NOMO-1 treated with DMSO at 0.1 percent for 48 hours (cell line): ENCODE measurements around the gene AGFG1.
"Not testable (repeated sequence)": the region's sequence is repeated elsewhere in the genome, so short reads cannot be mapped to it uniquely, and the experiment has no call there.

Source experiments
- DNase-seq: peaks from one replicate; lab custom pipeline; 2025; ENCODE audit not compliant: unreplicated experiment; lab: John Stamatoyannopoulos, UW

Gene AGFG1

DNA sequence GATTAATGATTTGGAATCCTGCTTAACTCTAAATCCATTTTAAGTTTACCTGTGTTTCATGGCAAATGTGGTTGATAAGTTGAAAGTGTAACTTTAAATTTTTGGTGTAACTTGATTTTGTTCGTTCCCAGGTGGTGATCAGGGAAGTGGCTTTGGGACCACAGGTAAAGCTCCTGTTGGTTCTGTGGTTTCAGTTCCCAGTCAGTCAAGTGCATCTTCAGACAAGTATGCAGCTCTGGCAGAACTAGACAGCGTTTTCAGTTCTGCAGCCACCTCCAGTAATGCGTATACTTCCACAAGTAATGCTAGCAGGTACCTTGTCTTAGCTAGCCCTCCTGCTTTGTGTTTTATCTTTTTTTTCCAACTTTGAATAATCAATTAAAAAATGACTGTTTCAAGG, 62.8 kb downstream of the AGFG1 start:
- DNase-seq, result no peak

GRCh38 chr2:227536445-227536844, 64.5 kb downstream of the AGFG1 start:
- no peak for DNase-seq

- DNase-seq, result no peak
Measured at GRCh38 chr2:227539465-227539956, 67.6 kb downstream of the AGFG1 start.

DNA sequence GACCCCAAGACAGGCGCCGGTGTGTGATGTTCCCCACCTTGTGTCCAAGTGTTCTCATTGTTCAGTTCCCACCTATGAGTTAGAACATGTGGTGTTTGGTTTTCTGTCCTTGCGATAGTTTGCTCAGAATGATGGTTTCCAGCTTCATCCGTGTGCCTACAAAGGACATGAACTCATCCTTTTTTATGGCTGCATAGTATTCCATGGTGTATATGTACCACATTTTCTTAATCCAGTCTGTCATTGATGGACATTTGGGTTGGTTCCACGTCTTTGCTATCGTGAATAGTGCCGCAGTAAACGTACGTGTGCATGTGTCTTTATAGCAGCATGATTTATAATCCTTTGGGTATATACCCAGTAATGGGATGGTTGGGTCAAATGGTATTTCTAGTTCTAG, 68.4 kb downstream of the AGFG1 start:
- not testable (repeated sequence) for DNase-seq

- no peak for DNase-seq
Measured at GRCh38 chr2:227545990-227546389, 74.0 kb downstream of the AGFG1 start.

GRCh38 chr2:227551836-227552235, 79.9 kb downstream of the AGFG1 start:
- DNase-seq, result no peak

- DNase-seq, result no peak
Measured at GRCh38 chr2:227562581-227562980, 90.6 kb downstream of the AGFG1 start.

DNA sequence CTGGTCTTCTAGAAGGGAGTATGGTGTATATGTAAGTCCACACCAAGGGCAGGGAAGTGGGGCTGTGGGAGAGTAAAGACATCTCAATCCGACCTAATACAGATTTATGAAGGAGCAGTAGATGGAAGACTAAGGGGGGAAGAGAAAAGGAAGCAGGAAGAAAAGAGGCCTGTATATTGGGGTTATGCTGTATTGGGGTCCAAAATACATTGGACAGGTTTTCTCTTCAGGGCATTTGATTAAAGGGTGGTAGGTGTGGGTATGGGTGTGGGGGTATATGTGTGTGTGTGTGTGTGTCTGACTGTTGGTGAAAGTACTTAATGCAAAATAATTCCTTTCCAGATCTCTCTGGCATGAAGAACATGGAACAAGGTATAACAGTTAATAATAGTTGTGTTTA, 93.1 kb downstream of the AGFG1 start:
- no peak for DNase-seq

GRCh38 chr2:227566012-227566411, 94.1 kb downstream of the AGFG1 start:
- DNase-seq, result no peak

DNA sequence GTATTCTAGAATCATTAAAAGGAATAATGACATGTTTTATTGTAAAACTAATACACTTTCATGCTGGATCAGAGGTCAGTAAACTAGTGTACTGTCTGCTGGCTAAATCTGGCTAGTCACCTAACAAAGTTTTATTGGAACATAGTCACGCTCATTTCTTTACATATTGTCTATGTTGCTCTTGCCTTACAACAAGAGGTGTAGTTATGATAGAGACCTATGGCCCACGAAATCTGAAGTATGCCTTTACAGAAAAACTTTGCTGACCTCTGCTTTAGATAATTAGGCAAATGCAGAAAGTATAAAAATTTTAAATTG, 96.9 kb downstream of the AGFG1 start:
- DNase-seq, result no peak

GRCh38 chr2:227570615-227571014, 98.7 kb downstream of the AGFG1 start:
- no peak for DNase-seq

DNA sequence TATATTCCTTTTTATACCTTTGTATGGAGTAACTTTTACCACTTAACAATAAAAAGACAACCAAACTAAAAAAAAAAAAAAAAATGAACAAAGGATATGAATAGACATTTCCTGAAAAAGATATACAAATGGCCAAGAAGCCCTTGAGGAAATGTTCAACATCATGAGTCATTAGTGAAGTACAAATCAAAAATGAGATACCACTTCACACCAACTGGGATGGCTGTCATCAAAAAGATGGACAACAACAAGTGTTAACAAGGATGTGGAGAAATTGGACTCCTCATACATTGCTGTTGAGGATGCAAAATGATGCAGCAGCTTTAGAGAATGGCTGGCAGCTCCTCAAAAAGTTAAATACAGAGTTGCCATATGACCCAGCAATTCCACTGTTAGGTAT, 104.2 kb downstream of the AGFG1 start:
- DNase-seq, result no peak

- no peak for DNase-seq
Measured at GRCh38 chr2:227576812-227577211, 104.9 kb downstream of the AGFG1 start.

- DNase-seq, result no peak
Measured at GRCh38 chr2:227577555-227577954, 105.6 kb downstream of the AGFG1 start.

GRCh38 chr2:227578642-227579041, 106.7 kb downstream of the AGFG1 start:
- DNase-seq, result no peak

- DNase-seq, result no peak
Measured at GRCh38 chr2:227579791-227580190, 107.8 kb downstream of the AGFG1 start.

- DNase-seq, result no peak
Measured at GRCh38 chr2:227582369-227582768, 110.4 kb downstream of the AGFG1 start.

GRCh38 chr2:227592694-227593387, 120.9 kb downstream of the AGFG1 start:
- no peak for DNase-seq

- no peak for DNase-seq
Measured at GRCh38 chr2:227595797-227596196, 123.8 kb downstream of the AGFG1 start.

- no peak for DNase-seq
Measured at GRCh38 chr2:227597036-227597435, 125.1 kb downstream of the AGFG1 start.

- DNase-seq, result no peak
Measured at GRCh38 chr2:227597998-227598397, 126.0 kb downstream of the AGFG1 start.

DNA sequence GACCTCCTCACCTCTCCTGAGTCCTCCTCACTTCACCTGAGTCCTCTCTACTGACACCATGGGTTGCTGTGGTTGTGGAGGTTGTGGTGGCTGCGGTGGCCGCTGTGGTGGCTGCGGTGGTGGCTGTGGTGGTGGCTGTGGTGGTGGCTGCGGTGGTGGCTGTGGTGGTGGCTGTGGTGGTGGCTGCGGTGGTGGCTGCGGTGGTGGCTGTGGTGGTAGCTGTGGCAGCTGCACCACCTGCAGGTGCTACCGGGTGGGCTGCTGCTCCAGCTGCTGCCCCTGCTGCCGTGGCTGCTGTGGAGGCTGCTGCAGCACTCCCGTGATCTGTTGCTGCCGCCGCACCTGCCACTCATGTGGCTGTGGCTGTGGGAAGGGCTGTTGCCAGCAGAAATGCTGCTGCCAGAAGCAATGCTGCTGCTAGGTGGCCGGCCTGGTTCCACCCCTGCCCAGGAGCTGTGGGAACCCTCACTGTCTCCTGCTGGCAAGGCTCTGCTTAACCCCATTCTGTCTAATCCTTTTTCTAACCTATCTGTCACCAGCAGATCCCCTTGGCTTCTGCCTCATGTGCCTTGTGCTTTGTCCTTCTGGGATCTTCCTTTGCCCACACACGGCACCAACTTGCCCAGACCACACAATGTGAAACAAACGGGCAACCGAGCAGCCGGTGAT, 127.0 kb downstream of the AGFG1 start, which contains the start of gene SCYGR2:
Gene SCYGR2 (plus strand): TSS at position 59 of the 669 bp plus-strand sequence. CDS start 0 bp downstream, at position 59.
- not testable (repeated sequence) for DNase-seq

GRCh38 chr2:227602358-227602757, 130.4 kb downstream of the AGFG1 start:
- DNase-seq, result no peak
